Stimulated activated CD4-positive, alpha-beta T cell treated with anti-CD3 and anti-CD28 coated beads, TNF-alpha, amount 100 ng/mL, for 48 hours (primary cell): ENCODE results near the gene TMEM196.
"Not testable (repeated sequence)": the region's sequence is repeated elsewhere in the genome, so short reads cannot be mapped to it uniquely, and the experiment has no call there.

Source experiments
- DNase-seq, 3 donors: peaks; one replicate each; pipeline ENCODE4 v3.0.0-alpha.2; 2020; ENCODE audit warnings: low read depth in 3 of 3

The TMEM196 gene

GRCh38 chr7:19707240-19707639 is 66.2 kb downstream of the TMEM196 start:
- no peak for DNase-seq

- DNase-seq = no peak
Measured at GRCh38 chr7:19705663-19706062, 67.8 kb downstream of the TMEM196 start.

GRCh38 chr7:19701471-19701870 is 71.9 kb downstream of the TMEM196 start:
- no peak for DNase-seq

- DNase-seq = no peak
Measured at GRCh38 chr7:19700936-19701335, 72.5 kb downstream of the TMEM196 start.

- DNase-seq = no peak
Measured at GRCh38 chr7:19698331-19698730, 75.1 kb downstream of the TMEM196 start.

GRCh38 chr7:19696926-19697325 is 76.5 kb downstream of the TMEM196 start:
- DNase-seq = no peak

GRCh38 chr7:19692111-19692828 is 81.1 kb downstream of the TMEM196 start:
- no peak for DNase-seq

GRCh38 chr7:19690736-19691135 is 82.7 kb downstream of the TMEM196 start:
- DNase-seq = no peak

GRCh38 chr7:19689130-19689529 is 84.3 kb downstream of the TMEM196 start:
- DNase-seq = not testable (repeated sequence)

- DNase-seq = no peak
Measured at GRCh38 chr7:19681596-19681995, 91.8 kb downstream of the TMEM196 start.

- DNase-seq = no peak
Measured at GRCh38 chr7:19677180-19677579, 96.2 kb downstream of the TMEM196 start.

- DNase-seq = no peak
Measured at GRCh38 chr7:19675816-19676215, 97.6 kb downstream of the TMEM196 start.

- DNase-seq = no peak
Measured at GRCh38 chr7:19674266-19674960, 99.0 kb downstream of the TMEM196 start.

GRCh38 chr7:19670806-19671205 is 102.6 kb downstream of the TMEM196 start:
- DNase-seq = no peak
